NCI-H2171 treated with DMSO at 0.1 percent for 48 hours (cell line): ENCODE results near the gene OR2T4.

Experiments
- DNase-seq: peaks from one replicate; lab custom pipeline; 2025; lab: John Stamatoyannopoulos, UW

OR2T4 gene, protein sequence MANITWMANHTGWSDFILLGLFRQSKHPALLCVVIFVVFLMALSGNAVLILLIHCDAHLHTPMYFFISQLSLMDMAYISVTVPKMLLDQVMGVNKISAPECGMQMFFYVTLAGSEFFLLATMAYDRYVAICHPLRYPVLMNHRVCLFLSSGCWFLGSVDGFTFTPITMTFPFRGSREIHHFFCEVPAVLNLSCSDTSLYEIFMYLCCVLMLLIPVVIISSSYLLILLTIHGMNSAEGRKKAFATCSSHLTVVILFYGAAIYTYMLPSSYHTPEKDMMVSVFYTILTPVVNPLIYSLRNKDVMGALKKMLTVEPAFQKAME

DNA sequence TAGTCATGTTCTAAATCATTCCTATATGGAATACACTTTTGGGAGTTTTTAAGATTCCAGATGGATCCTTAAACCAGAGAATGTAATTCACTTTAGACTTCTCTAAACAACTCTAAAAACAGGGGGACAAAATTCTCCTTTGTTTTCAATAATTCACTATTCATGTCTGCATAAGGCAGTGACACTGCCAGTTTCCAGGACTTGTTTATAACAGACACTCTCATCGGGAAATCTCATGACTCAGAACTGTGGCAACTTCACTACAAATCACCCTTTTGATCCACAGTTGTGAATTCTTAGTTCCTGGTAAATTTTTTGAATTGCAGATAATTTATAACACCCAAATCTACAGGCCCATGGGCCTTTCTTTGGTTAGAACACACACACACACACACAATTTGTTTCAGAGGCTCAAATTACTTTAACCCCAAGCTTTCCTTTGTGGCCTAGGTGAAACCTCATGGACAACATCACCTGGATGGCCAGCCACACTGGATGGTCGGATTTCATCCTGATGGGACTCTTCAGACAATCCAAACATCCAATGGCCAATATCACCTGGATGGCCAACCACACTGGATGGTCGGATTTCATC lies at the start of gene OR2T4:
OR2T4 (plus strand) TSS at position 545 of the 595 bp plus-strand sequence; CDS start at position 545, 0 bp downstream.
- DNase-seq: no peak

DNA sequence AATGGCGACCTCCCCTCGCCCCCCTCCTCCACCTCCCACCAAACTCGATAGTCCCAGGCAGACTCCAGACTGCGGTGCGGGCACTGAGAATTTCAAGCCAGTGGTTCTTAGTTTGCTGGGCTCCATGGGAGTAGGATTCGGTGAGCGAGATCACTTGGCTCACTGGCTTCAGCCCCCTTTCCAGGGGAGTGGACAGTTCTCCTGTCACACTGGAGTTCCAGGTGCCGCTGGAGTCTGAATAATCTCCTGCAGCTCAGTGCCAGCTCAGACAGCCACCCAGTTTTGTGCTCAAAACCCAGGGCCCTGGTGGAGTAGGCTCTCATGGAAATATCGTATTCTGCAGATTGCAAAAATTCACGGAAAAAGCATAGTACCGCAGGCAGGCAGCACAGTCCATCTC lies 44.7 kb upstream of the OR2T4 start:
- DNase-seq: no peak

GRCh38 chr1:248324468-248324867 lies 37.0 kb upstream of the OR2T4 start, which contains the start of gene OR2M7:
Gene OR2M7, minus strand, starts transcription at chr1:248324568. Its CDS starts 0 bp downstream, at chr1:248324568.
- no peak for DNase-seq

DNA sequence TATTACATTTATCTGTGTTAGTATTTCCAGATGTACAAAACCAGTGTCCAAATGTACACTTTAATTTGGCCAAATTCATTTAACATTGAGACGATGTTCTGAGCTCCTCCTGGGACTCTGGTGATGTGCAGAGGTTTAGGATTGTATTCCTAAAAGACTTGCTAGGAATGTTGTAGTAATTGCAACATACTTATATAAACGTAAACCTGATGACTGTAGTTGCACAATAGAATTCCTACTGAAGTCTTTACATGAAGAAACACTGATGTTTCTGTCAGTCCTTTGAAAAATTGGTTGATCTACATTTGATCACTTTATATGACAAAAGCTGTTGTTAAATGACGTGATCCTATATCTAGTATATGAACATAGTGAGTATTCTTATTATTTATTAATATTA lies 18.0 kb upstream of the OR2T4 start:
- DNase-seq: no peak

- no peak for DNase-seq
Measured at GRCh38 chr1:248348475-248348874, 13.0 kb upstream of the OR2T4 start, which contains the start of gene OR14C36. Gene OR14C36, plus strand, starts transcription at chr1:248348775. Its CDS starts 0 bp downstream, at chr1:248348775.

DNA sequence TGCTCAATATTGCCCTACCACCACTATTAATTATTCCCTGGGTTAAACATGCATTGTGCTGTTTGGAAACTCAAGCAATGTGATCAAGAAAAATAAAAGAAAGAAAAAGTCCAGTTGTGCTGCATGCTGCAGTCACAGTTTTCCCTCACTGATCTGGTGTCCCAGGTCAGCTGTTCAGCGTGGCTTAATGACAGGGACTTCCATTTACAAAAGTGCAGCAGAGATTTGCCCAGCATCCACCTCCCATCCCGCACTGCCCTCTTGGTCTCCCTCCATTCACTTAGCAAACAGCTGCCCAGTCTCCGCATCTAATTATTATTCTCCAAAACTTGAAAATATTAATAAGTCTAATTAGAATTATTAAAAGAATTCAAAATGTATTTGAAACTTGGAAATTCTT lies 2.0 kb upstream of the OR2T4 start:
- DNase-seq: no peak

DNA sequence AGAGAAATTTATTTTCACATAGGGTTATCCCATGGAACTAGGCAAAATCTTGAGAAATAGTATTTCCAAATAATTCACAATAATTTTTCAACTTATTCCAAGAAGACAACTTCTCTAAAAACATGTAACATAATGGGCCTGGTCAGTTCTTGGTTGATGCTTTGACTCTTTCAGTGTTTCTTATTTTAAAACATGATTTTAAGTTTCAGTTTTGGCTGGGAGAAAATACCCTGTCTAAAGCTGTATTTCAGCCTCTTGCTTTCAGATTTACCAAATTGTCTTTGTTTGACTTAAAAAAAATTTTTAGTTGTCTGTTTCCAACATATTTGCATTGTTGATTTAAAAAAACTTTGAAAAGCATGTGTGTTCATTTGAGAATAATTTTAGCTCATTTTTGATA lies 5.1 kb downstream of the OR2T4 start:
- no peak for DNase-seq

- no peak for DNase-seq
Measured at GRCh38 chr1:248372394-248372793, 10.9 kb downstream of the OR2T4 start.

- no peak for DNase-seq
Measured at GRCh38 chr1:248373761-248374160, 12.3 kb downstream of the OR2T4 start.

GRCh38 chr1:248375446-248375845 lies 14.0 kb downstream of the OR2T4 start, which contains the start of gene OR2T6:
Gene OR2T6, plus strand, starts transcription at chr1:248375746. Its CDS starts 11,863 bp downstream, at chr1:248387609.
- DNase-seq: no peak

- no peak for DNase-seq
Measured at GRCh38 chr1:248376916-248377315, 15.5 kb downstream of the OR2T4 start.

DNA sequence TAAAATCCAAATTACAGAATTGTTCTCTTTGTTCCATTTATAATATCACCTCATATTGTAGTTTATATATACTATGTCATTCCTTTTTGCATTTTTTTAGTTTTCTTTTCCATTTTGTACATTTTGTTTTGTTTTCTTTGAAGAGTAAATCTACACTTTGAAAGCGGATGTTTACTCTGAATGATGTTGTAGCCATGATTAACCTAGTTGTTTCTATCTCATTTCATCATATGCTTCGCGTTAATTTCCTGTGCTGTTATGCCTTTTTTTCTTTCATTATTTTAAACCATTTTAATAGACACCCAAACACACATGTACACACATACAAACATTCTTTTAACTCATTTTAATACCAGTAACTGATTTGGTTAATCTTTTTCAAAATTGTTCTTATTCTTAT lies 19.4 kb downstream of the OR2T4 start:
- no peak for DNase-seq

DNA sequence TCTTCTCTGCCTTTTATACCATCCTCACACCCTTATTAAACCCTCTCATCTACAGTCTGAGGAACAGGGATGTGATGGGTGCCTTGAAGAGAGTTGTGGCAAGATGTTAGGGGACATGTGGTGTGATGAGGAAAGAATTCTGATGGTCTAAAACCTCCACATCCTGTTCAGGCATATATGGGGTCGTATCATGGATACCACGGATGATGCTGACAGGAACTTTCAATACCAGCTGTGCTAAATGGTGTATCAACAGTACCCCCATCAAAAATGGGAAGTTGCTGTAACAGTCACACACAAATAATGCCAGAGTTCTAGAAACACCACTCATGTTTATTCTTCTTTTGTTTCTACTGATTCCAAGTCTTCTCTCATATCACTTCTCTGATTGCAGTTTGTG lies 27.0 kb downstream of the OR2T4 start:
- no peak for DNase-seq

GRCh38 chr1:248393050-248393449 lies 31.6 kb downstream of the OR2T4 start:
- no peak for DNase-seq

DNA sequence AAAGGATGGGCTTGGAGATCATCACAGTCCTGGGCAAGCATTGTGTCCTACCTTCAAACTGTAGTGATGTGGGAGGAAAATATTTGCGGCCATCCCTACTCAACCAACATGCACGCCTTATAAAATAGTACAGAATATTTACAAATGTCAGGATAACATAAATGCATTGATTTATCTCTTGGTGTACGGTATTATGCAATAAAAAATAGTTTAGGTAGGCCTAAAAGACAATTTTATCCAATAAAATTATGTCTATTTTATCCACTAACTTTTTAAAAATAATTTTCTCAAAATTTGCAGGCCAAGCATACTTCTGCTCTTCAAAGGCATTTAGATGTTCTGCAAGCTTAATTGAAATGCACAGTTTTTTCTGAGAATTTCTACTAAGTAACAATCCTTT lies 41.3 kb downstream of the OR2T4 start, which contains the start of gene OR2T1:
OR2T1 (plus strand) TSS at position 301 of the 400 bp plus-strand sequence. CDS start 3,100 bp downstream, outside the sequence.
- DNase-seq: no peak

DNA sequence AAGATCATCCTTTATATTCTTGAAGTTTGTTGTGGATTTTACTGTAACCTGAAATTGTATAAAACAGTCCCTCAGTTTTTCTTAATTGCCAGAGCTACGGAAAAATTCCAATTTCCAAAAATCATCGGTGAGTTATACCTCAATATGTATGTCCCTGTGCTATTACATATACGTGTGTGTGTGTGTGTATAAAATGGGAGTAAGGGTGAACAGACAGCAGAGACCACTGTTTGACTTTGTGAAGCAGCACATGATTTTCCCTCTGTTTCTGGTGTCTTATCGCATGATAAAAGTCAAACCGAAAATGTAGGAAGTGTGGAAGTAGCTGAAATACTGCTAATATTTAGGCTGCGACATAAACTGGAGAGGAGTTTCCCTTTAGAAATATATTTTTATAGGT lies 42.6 kb downstream of the OR2T4 start:
- peak; percentile 23 for DNase-seq

GRCh38 chr1:248406721-248407692 lies 45.5 kb downstream of the OR2T4 start:
- no peak for DNase-seq
